Muscle of leg (tissue), 11 donors: ENCODE measurements around the gene HTRA3. TPM values are rescaled to one million over a fixed set of nuclear protein-coding genes. Genes with fewer than 3 reads are reported as not detected.

ENCODE experiments used
- DNase-seq: peaks from one replicate; pipeline ENCODE4 v3.0.0; 2013
- H3K27ac ChIP-seq: one replicate; pipeline ENCODE4 v1.5.1; 2013; ENCODE audit warnings: mild to moderate bottlenecking, low read length, control low read depth
- H3K27me3 ChIP-seq: one replicate; pipeline ENCODE4 v1.6.1; 2013; ENCODE audit warnings: low read length; ENCODE audit not compliant: control insufficient read depth, insufficient read depth
- H3K36me3 ChIP-seq: one replicate; pipeline ENCODE4 v1.6.1; 2013; ENCODE audit warnings: low read length; ENCODE audit not compliant: control insufficient read depth, insufficient read depth
- H3K4me1 ChIP-seq: one replicate; pipeline ENCODE4 v1.6.1; 2013; ENCODE audit warnings: low read length; ENCODE audit not compliant: control insufficient read depth, insufficient read depth
- H3K4me3 ChIP-seq: one replicate; pipeline ENCODE4 v1.5.1; 2013; ENCODE audit warnings: low read length, control low read depth
- H3K9me3 ChIP-seq: replicated peaks from 2 replicates; pipeline ENCODE4 v1.6.1; 2013; ENCODE audit warnings: low read depth, low read length; ENCODE audit not compliant: control insufficient read depth
- WGBS: methylation state at CpG from one replicate; pipeline ENCODE4 v1.1.5; 2013; ENCODE audit warnings: missing lambda C conversion rate; ENCODE audit not compliant: insufficient coverage; 5-methylcytosine and 5-hydroxymethylcytosine counted together
- polyA plus RNA-seq, 8 donors: library from polyadenylated mRNA; unstranded; fragments of 120-200 nt; gene quantifications; one replicate each; pipeline versions ENCODE4 v1.2.1 to v1.2.3, GENCODE V29; 2013; ENCODE audit warnings: inconsistent platforms in 1 of 8, low replicate concordance in 1 of 8; ENCODE audit not compliant: insufficient read length in 8 of 8, insufficient read depth in 1 of 8
- total RNA-seq: library from RNA; stranded (reverse); fragments of 120-200 nt; gene quantifications from one replicate; pipeline ENCODE4 v1.2.4, GENCODE V29; 2013

The HTRA3 gene
- total and polyA plus RNA-seq, 9 donors = 40.7 to 87.4 (median 61.2) TPM

GRCh38 chr4:8355864-8356565 lies 86.5 kb downstream of the HTRA3 start:
- WGBS = 0% methylated on average over 3 of the region's 8 CpGs
- Histone ChIP-seq H3K4me1 (peaks cover 24% of the 10 kb centered on the region), H3K27me3 (peaks cover 5% of the 10 kb centered on the region), H3K27ac (no peak overlapping the region), H3K9me3 (no peaks in the 10 kb centered on the region), H3K4me3 (no peak overlapping the region), H3K36me3 (no peaks in the 10 kb centered on the region)
- DNase-seq = peak; percentile 55

Other genes with a start within 250 kb of the HTRA3 start
- 3.1 TPM for gene ABLIM2, start 110.9 kb upstream of the HTRA3 start, total RNA-seq
- gene ABLIM2, start 110.9 kb upstream of the HTRA3 start, polyA plus RNA-seq = 10 to 100 TPM in 1 of 8 donors, 1 to 10 TPM in 7; 4.4 to 10.5 (median 5.8) TPM
- gene SH3TC1, start 70.5 kb upstream of the HTRA3 start, total RNA-seq = 9.6 TPM
- gene SH3TC1, start 70.5 kb upstream of the HTRA3 start, polyA plus RNA-seq = 10 to 100 TPM in 3 of 8 donors, 1 to 10 TPM in 5; 6.8 to 21.3 (median 9.8) TPM
- gene ACOX3, start 171.0 kb downstream of the HTRA3 start, total RNA-seq = 17.5 TPM
- gene ACOX3, start 171.0 kb downstream of the HTRA3 start, polyA plus RNA-seq = 10 to 100 TPM; 10.1 to 20.3 (median 15.7) TPM
- gene TRMT44, start 171.0 kb downstream of the HTRA3 start, total RNA-seq = 13.6 TPM
- gene TRMT44, start 171.0 kb downstream of the HTRA3 start, polyA plus RNA-seq = 10 to 100 TPM in 4 of 8 donors, 1 to 10 TPM in 4; 8.1 to 13.9 (median 10.1) TPM